Gastrocnemius medialis (tissue), 4 donors: ENCODE results near the gene NEDD4L. TPM values are rescaled to one million over a fixed set of nuclear protein-coding genes. Genes with fewer than 3 reads are reported as not detected.

Source experiments
- ATAC-seq, 2 donors: fragments of 150-250 bp; one replicate each; pipeline ENCODE4 v1.9.1; 2016
- DNase-seq, 2 donors: peaks; one replicate each; pipeline ENCODE4 v3.0.0-alpha.2; 2019
- H3K27ac ChIP-seq, 4 donors: fragments of 200-600 bp; sonication (generic); 1 replicate in 1 of 4; 2 replicates in 3 of 4; pipeline ENCODE4 v1.5.1; 2016 to 2018; ENCODE audit warnings: mild to moderate bottlenecking in 2 of 4, moderate library complexity in 1 of 4
- H3K27me3 ChIP-seq, 3 donors: fragments of 200-600 bp; sonication (generic) in 2 of 3; 1 replicate in 1 of 3; 2 replicates in 2 of 3; pipeline versions ENCODE4 v1.5.1 to v1.6.0; 2016 to 2019; ENCODE audit warnings: mild to moderate bottlenecking in 1 of 3, moderate library complexity in 1 of 3
- H3K36me3 ChIP-seq, 2 donors: fragments of 200-600 bp; sonication (generic) in 1 of 2; one replicate each; pipeline ENCODE4 v1.5.1; 2017 to 2018
- H3K4me1 ChIP-seq, 2 donors: fragments of 200-600 bp; sonication (generic) in 1 of 2; one replicate each; pipeline ENCODE4 v1.5.1; 2016 to 2017; ENCODE audit warnings: mild to moderate bottlenecking in 2 of 2
- H3K4me3 ChIP-seq, 4 donors: fragments of 200-600 bp; sonication (generic) in 3 of 4; 1 replicate in 1 of 4; 2 replicates in 3 of 4; pipeline ENCODE4 v1.5.1; 2016 to 2019; ENCODE audit warnings: mild to moderate bottlenecking in 2 of 4
- H3K9me3 ChIP-seq, 3 donors: fragments of 200-600 bp; sonication (generic) in 2 of 3; 1 replicate in 1 of 3; 2 replicates in 2 of 3; pipeline ENCODE4 v1.5.1; 2016 to 2019
- CTCF ChIP-seq, 5 experiments: fragments of 450-650 bp in 3 of 5; fragments of 200-600 bp in 2 of 5; sonication (generic) in 2 of 5; IDR thresholded peaks in 4 of 5; conservative IDR thresholded peaks in 1 of 5; 1 replicate in 4 of 5; 2 replicates in 1 of 5; pipeline ENCODE4 v1.5.1; 2016 to 2019; ENCODE audit warnings: antibody characterized with exemption in 5 of 5, mild to moderate bottlenecking in 3 of 5, moderate library complexity in 3 of 5
- POLR2A ChIP-seq, 2 donors: fragments of 450-650 bp; IDR thresholded peaks; one replicate each; pipeline ENCODE4 v1.6.1; 2017; ENCODE audit warnings: antibody characterized with exemption in 2 of 2, mild to moderate bottlenecking in 2 of 2, moderate library complexity in 2 of 2
- in situ Hi-C, 4 donors: fragments of 200-750 bp; cut with MboI; loops; one replicate each; pipeline versions ENCODE4 v1.15.0 to v1.8.0; 2017; ENCODE audit warnings: low sequenced_read_pairs in 4 of 4
- intact Hi-C: fragments of 100-400 bp; cut with DNase I; formaldehyde crosslinking; loops from one replicate; pipeline ENCODE4 v1.15.1; 2023; ENCODE audit warnings: low total_unique reads
- total RNA-seq, 4 donors: library from RNA; depleted of rRNA; stranded (reverse); fragments of >200 nt; gene quantifications; one replicate each; pipeline versions ENCODE4 v1.1.0 to v1.2.3, GENCODE V29; 2016

NEDD4L gene
- total RNA-seq, 4 donors from 2014 or later: 27.4 to 81.5 (median 51.5) TPM

- no peaks in the 10 kb centered on the region for H3K9me3 ChIP-seq
- no peak for ATAC-seq
- no peak overlapping the region for H3K27ac ChIP-seq
- H3K27me3 ChIP-seq: no peaks in the 10 kb centered on the region
- TF ChIP-seq CTCF (IDR thresholded peaks at IDR 0.05 in 4 of 5, conservative IDR thresholded peaks at IDR 0.05 in 1 of 5) (no peak), POLR2A (IDR thresholded peaks at IDR 0.05) (no peak)
- in situ Hi-C loops: no loop called here
- no peak for DNase-seq
- intact Hi-C loops: no loop called here
- H3K4me1 ChIP-seq: peaks cover 0 to 6% of the 10 kb centered on the region in 2 donors
- no peak overlapping the region for H3K4me3 ChIP-seq
- no peaks in the 10 kb centered on the region for H3K36me3 ChIP-seq
These were observed 53.3 kb downstream of the NEDD4L start for GRCh38 chr18:58097121-58097906.

GRCh38 chr18:58097907-58098166 is 53.8 kb downstream of the NEDD4L start:
- Histone ChIP-seq H3K27ac (no peak overlapping the region), H3K9me3 (no peaks in the 10 kb centered on the region), H3K36me3 (no peaks in the 10 kb centered on the region), H3K4me3 (no peak overlapping the region), H3K4me1 (peaks cover 0 to 6% of the 10 kb centered on the region in 2 donors), H3K27me3 (no peaks in the 10 kb centered on the region)
- ATAC-seq (no peak), DNase-seq (no peak)
- no peak for TF ChIP-seq POLR2A (IDR thresholded peaks at IDR 0.05)
- no peak for TF ChIP-seq CTCF (IDR thresholded peaks at IDR 0.05 in 4 of 5, conservative IDR thresholded peaks at IDR 0.05 in 1 of 5)
- intact Hi-C loops (no loop called here), in situ Hi-C loops (no loop called here)

GRCh38 chr18:58098706-58099105 is 54.7 kb downstream of the NEDD4L start:
- ATAC-seq (no peak), DNase-seq (no peak)
- intact Hi-C loops: no loop called here
- TF ChIP-seq CTCF (IDR thresholded peaks at IDR 0.05 in 4 of 5, conservative IDR thresholded peaks at IDR 0.05 in 1 of 5) (no peak), POLR2A (IDR thresholded peaks at IDR 0.05) (no peak)
- Histone ChIP-seq H3K36me3 (no peaks in the 10 kb centered on the region), H3K4me1 (peaks cover 0 to 6% of the 10 kb centered on the region in 2 donors), H3K4me3 (no peak overlapping the region), H3K27ac (no peak overlapping the region), H3K9me3 (no peaks in the 10 kb centered on the region), H3K27me3 (no peaks in the 10 kb centered on the region)
- in situ Hi-C loops: no loop called here

GRCh38 chr18:58100154-58100553 is 56.1 kb downstream of the NEDD4L start:
- TF ChIP-seq CTCF (IDR thresholded peaks at IDR 0.05 in 4 of 5, conservative IDR thresholded peaks at IDR 0.05 in 1 of 5) (no peak), POLR2A (IDR thresholded peaks at IDR 0.05) (no peak)
- no peak for ATAC-seq
- in situ Hi-C loops: loop anchor here in 3 of 4 donors (25.0 kb wide), 2 partner anchors 213 to 463 kb away; no protein-coding TSS in a partner anchor
- Histone ChIP-seq H3K27me3 (no peaks in the 10 kb centered on the region), H3K9me3 (no peaks in the 10 kb centered on the region), H3K4me1 (peaks cover 0 to 6% of the 10 kb centered on the region in 2 donors), H3K27ac (no peak overlapping the region), H3K4me3 (no peak overlapping the region), H3K36me3 (no peaks in the 10 kb centered on the region)
- DNase-seq: no peak
- intact Hi-C loops: no loop called here
